Measurements from ENCODE around the gene ABCB4. TPM values are rescaled to one million over a fixed set of nuclear protein-coding genes. Genes with fewer than 3 reads are reported as not detected.
A peak's percentile ranks its signal among the peaks of the same experiment; 100 is the strongest.

Gene ABCB4
- polyA plus RNA-seq, 1 donor, result 1.0 TPM

GRCh38 chr7:87432536-87432935 is 42.9 kb downstream of the ABCB4 start:
- Histone ChIP-seq H3K9me3 (ENCODE audit: control insufficient read depth, low read depth, low read length) (no peaks in the 10 kb centered on the region), H3K27ac (ENCODE audit: low read length) (no peak overlapping the region), H3K4me1 (ENCODE audit: control insufficient read depth, insufficient read depth, low read length) (no peaks in the 10 kb centered on the region), H3K27me3 (ENCODE audit: control insufficient read depth, insufficient read depth, low read length) (no peaks in the 10 kb centered on the region), H3K4me3 (ENCODE audit: low read length) (no peak overlapping the region), H3K36me3 (ENCODE audit: control insufficient read depth, insufficient read depth, low read length) (no peaks in the 10 kb centered on the region)
- WGBS (ENCODE audit: insufficient coverage, low lambda C conversion rate), result 100% methylated on average over 2 of the region's 2 CpGs
- no peak for DNase-seq

GRCh38 chr7:87427288-87427687 is 48.2 kb downstream of the ABCB4 start:
- Histone ChIP-seq H3K9me3 (ENCODE audit: control insufficient read depth, low read depth, low read length) (no peaks in the 10 kb centered on the region), H3K4me1 (ENCODE audit: control insufficient read depth, insufficient read depth, low read length) (no peaks in the 10 kb centered on the region), H3K27me3 (ENCODE audit: control insufficient read depth, insufficient read depth, low read length) (no peaks in the 10 kb centered on the region), H3K4me3 (ENCODE audit: low read length) (no peak overlapping the region), H3K27ac (ENCODE audit: low read length) (no peak overlapping the region), H3K36me3 (ENCODE audit: control insufficient read depth, insufficient read depth, low read length) (no peaks in the 10 kb centered on the region)
- no CpG with 5 or more reads among the region's 3 CpGs for WGBS (ENCODE audit: insufficient coverage, low lambda C conversion rate)
- DNase-seq, result no peak

GRCh38 chr7:87426160-87426559 is 49.3 kb downstream of the ABCB4 start:
- H3K9me3 ChIP-seq (ENCODE audit: control insufficient read depth, low read depth, low read length), result no peaks in the 10 kb centered on the region
- no peak for DNase-seq
- no peak overlapping the region for H3K27ac ChIP-seq (ENCODE audit: low read length)
- no peaks in the 10 kb centered on the region for H3K4me1 ChIP-seq (ENCODE audit: control insufficient read depth, insufficient read depth, low read length)
- no peaks in the 10 kb centered on the region for H3K27me3 ChIP-seq (ENCODE audit: control insufficient read depth, insufficient read depth, low read length)
- H3K4me3 ChIP-seq (ENCODE audit: low read length), result no peak overlapping the region
- 80% methylated on average over 1 of the region's 3 CpGs for WGBS (ENCODE audit: insufficient coverage, low lambda C conversion rate)
- H3K36me3 ChIP-seq (ENCODE audit: control insufficient read depth, insufficient read depth, low read length), result no peaks in the 10 kb centered on the region

- H3K4me3 ChIP-seq (ENCODE audit: low read length), result no peak overlapping the region
- 100% methylated on average over 2 of the region's 5 CpGs for WGBS (ENCODE audit: insufficient coverage, low lambda C conversion rate)
- H3K9me3 ChIP-seq (ENCODE audit: control insufficient read depth, low read depth, low read length), result no peaks in the 10 kb centered on the region
- no peak for DNase-seq
- H3K27ac ChIP-seq (ENCODE audit: low read length), result no peak overlapping the region
- H3K27me3 ChIP-seq (ENCODE audit: control insufficient read depth, insufficient read depth, low read length), result no peaks in the 10 kb centered on the region
- no peaks in the 10 kb centered on the region for H3K4me1 ChIP-seq (ENCODE audit: control insufficient read depth, insufficient read depth, low read length)
- no peaks in the 10 kb centered on the region for H3K36me3 ChIP-seq (ENCODE audit: control insufficient read depth, insufficient read depth, low read length)
These were observed 51.4 kb downstream of the ABCB4 start for GRCh38 chr7:87424075-87424474.

- Histone ChIP-seq H3K27ac (ENCODE audit: low read length) (no peak overlapping the region), H3K4me3 (ENCODE audit: low read length) (no peak overlapping the region), H3K27me3 (ENCODE audit: control insufficient read depth, insufficient read depth, low read length) (no peaks in the 10 kb centered on the region), H3K4me1 (ENCODE audit: control insufficient read depth, insufficient read depth, low read length) (peaks cover under 1% of the 10 kb centered on the region), H3K36me3 (ENCODE audit: control insufficient read depth, insufficient read depth, low read length) (no peaks in the 10 kb centered on the region), H3K9me3 (ENCODE audit: control insufficient read depth, low read depth, low read length) (no peaks in the 10 kb centered on the region)
- no peak for DNase-seq
- 100% methylated on average over 1 of the region's 4 CpGs for WGBS (ENCODE audit: insufficient coverage, low lambda C conversion rate)
These were observed 55.3 kb downstream of the ABCB4 start for GRCh38 chr7:87420173-87420572.

GRCh38 chr7:87416682-87417587 is 58.5 kb downstream of the ABCB4 start:
- Histone ChIP-seq H3K4me3 (ENCODE audit: low read length) (no peak overlapping the region), H3K9me3 (ENCODE audit: control insufficient read depth, low read depth, low read length) (no peaks in the 10 kb centered on the region), H3K27me3 (ENCODE audit: control insufficient read depth, insufficient read depth, low read length) (no peaks in the 10 kb centered on the region), H3K36me3 (ENCODE audit: control insufficient read depth, insufficient read depth, low read length) (no peaks in the 10 kb centered on the region), H3K4me1 (ENCODE audit: control insufficient read depth, insufficient read depth, low read length) (peaks cover 4% of the 10 kb centered on the region), H3K27ac (ENCODE audit: low read length) (no peak overlapping the region)
- peak; percentile 31 to 53 for DNase-seq
- 29% methylated on average over 3 of the region's 5 CpGs for WGBS (ENCODE audit: insufficient coverage, low lambda C conversion rate)

GRCh38 chr7:87414794-87415188 is 60.7 kb downstream of the ABCB4 start:
- peak overlapping the region; percentile 47 for H3K27ac ChIP-seq (ENCODE audit: low read length)
- H3K4me3 ChIP-seq (ENCODE audit: low read length), result no peak overlapping the region
- WGBS (ENCODE audit: insufficient coverage, low lambda C conversion rate), result no CpG with 5 or more reads among the region's 2 CpGs
- no peaks in the 10 kb centered on the region for H3K36me3 ChIP-seq (ENCODE audit: control insufficient read depth, insufficient read depth, low read length)
- DNase-seq, result peak; percentile 11 to 60
- H3K4me1 ChIP-seq (ENCODE audit: control insufficient read depth, insufficient read depth, low read length), result peaks cover 4% of the 10 kb centered on the region
- no peaks in the 10 kb centered on the region for H3K9me3 ChIP-seq (ENCODE audit: control insufficient read depth, low read depth, low read length)
- no peaks in the 10 kb centered on the region for H3K27me3 ChIP-seq (ENCODE audit: control insufficient read depth, insufficient read depth, low read length)

- Histone ChIP-seq H3K4me3 (ENCODE audit: low read length) (no peak overlapping the region), H3K4me1 (ENCODE audit: control insufficient read depth, insufficient read depth, low read length) (peaks cover 4% of the 10 kb centered on the region), H3K27ac (ENCODE audit: low read length) (peak overlapping the region; percentile 39), H3K27me3 (ENCODE audit: control insufficient read depth, insufficient read depth, low read length) (no peaks in the 10 kb centered on the region), H3K9me3 (ENCODE audit: control insufficient read depth, low read depth, low read length) (no peaks in the 10 kb centered on the region), H3K36me3 (ENCODE audit: control insufficient read depth, insufficient read depth, low read length) (no peaks in the 10 kb centered on the region)
- no CpG with 5 or more reads among the region's 4 CpGs for WGBS (ENCODE audit: insufficient coverage, low lambda C conversion rate)
- no peak for DNase-seq
These were observed 61.3 kb downstream of the ABCB4 start for GRCh38 chr7:87413951-87414793.

GRCh38 chr7:87413029-87413428 is 62.5 kb downstream of the ABCB4 start:
- Histone ChIP-seq H3K9me3 (ENCODE audit: control insufficient read depth, low read depth, low read length) (no peaks in the 10 kb centered on the region), H3K27me3 (ENCODE audit: control insufficient read depth, insufficient read depth, low read length) (no peaks in the 10 kb centered on the region), H3K4me3 (ENCODE audit: low read length) (no peak overlapping the region), H3K4me1 (ENCODE audit: control insufficient read depth, insufficient read depth, low read length) (peaks cover 4% of the 10 kb centered on the region), H3K27ac (ENCODE audit: low read length) (no peak overlapping the region), H3K36me3 (ENCODE audit: control insufficient read depth, insufficient read depth, low read length) (no peaks in the 10 kb centered on the region)
- WGBS (ENCODE audit: insufficient coverage, low lambda C conversion rate), result no CpG with 5 or more reads among the region's 1 CpG
- no peak for DNase-seq

- H3K4me3 ChIP-seq (ENCODE audit: low read length), result no peak overlapping the region
- H3K9me3 ChIP-seq (ENCODE audit: control insufficient read depth, low read depth, low read length), result no peaks in the 10 kb centered on the region
- no peaks in the 10 kb centered on the region for H3K27me3 ChIP-seq (ENCODE audit: control insufficient read depth, insufficient read depth, low read length)
- no peaks in the 10 kb centered on the region for H3K36me3 ChIP-seq (ENCODE audit: control insufficient read depth, insufficient read depth, low read length)
- H3K27ac ChIP-seq (ENCODE audit: low read length), result no peak overlapping the region
- DNase-seq, result no peak
- WGBS (ENCODE audit: insufficient coverage, low lambda C conversion rate), result no CpG with 5 or more reads among the region's 1 CpG
- peaks cover 4% of the 10 kb centered on the region for H3K4me1 ChIP-seq (ENCODE audit: control insufficient read depth, insufficient read depth, low read length)
These were observed 64.3 kb downstream of the ABCB4 start for GRCh38 chr7:87411186-87411585.
